ENCODE measurements around the gene PROX2.

DNA sequence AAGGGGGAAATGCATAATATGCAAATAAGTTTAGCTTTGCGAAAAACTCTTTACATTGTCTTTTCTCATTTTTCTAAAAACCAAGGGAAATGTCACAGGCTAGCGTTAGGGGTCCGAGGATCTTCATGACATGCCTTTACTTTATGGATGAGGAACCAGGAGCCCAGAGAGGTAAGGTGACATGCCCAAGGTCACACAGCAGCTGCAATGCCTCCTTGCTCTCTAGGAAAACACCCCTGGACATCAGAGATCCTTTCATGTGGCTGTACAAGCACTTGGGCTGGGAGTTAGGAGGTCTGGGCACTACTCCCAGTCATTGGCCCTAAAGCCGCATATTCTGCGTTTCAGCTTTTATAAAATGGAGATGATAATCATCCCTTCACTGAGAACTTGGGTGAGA lies 741 bp downstream of the PROX2 start:
- TF ChIP-seq, protein P1, sequence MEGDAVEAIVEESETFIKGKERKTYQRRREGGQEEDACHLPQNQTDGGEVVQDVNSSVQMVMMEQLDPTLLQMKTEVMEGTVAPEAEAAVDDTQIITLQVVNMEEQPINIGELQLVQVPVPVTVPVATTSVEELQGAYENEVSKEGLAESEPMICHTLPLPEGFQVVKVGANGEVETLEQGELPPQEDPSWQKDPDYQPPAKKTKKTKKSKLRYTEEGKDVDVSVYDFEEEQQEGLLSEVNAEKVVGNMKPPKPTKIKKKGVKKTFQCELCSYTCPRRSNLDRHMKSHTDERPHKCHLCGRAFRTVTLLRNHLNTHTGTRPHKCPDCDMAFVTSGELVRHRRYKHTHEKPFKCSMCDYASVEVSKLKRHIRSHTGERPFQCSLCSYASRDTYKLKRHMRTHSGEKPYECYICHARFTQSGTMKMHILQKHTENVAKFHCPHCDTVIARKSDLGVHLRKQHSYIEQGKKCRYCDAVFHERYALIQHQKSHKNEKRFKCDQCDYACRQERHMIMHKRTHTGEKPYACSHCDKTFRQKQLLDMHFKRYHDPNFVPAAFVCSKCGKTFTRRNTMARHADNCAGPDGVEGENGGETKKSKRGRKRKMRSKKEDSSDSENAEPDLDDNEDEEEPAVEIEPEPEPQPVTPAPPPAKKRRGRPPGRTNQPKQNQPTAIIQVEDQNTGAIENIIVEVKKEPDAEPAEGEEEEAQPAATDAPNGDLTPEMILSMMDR (IDR thresholded peaks at IDR 0.05; ENCODE audit: low read length): no peak
- TF ChIP-seq EZH2 (IDR thresholded peaks at IDR 0.05; ENCODE audit: borderline replicate concordance, low read length): no peak

Data from OCI-LY1 (cell line).